Skin epidermis (tissue), 12 donors: ENCODE data around the gene PSMD1.

Experiments used
- H3K27ac ChIP-seq, 21 experiments: fragments of 200-600 bp; sonication (generic) in 11 of 21; one replicate each; pipeline ENCODE4 v1.5.0; 2020; ENCODE audit warnings: mild to moderate bottlenecking in 3 of 21, inconsistent platforms in 2 of 21, moderate library complexity in 2 of 21
- H3K4me3 ChIP-seq, 7 experiments: fragments of 200-600 bp; sonication (generic) in 2 of 7; one replicate each; pipeline ENCODE4 v1.5.0; 2020; ENCODE audit warnings: inconsistent platforms in 2 of 7, mild to moderate bottlenecking in 2 of 7, moderate library complexity in 1 of 7

Gene PSMD1

GRCh38 chr2:231219289-231219688 is 162.6 kb downstream of the PSMD1 start:
- no peak overlapping the region for H3K4me3 ChIP-seq
- H3K27ac ChIP-seq = no peak overlapping the region

GRCh38 chr2:231221761-231222160 is 165.1 kb downstream of the PSMD1 start:
- Histone ChIP-seq H3K27ac (peak overlapping the region in 4 of 21 experiments; percentile 10 to 47 (median 28)), H3K4me3 (no peak overlapping the region)
